DOHH2 (cell line): ENCODE results near the gene RUNX2.

ENCODE experiments used
- EZH2phosphoT487 ChIP-seq: fragments of 200-600 bp; sonication (generic); IDR thresholded peaks from 2 replicates; pipeline ENCODE4 v1.6.1; 2017; ENCODE audit warnings: borderline replicate concordance, mild to moderate bottlenecking, antibody characterized with exemption, low read length, moderate library complexity, mixed read lengths
- TF ChIP-seq, protein P1 (sequence below): fragments of 200-600 bp; sonication (generic); IDR thresholded peaks from one replicate; pipeline ENCODE4 v1.5.1; 2014; ENCODE audit warnings: antibody characterized with exemption, mild to moderate bottlenecking, low read depth, low read length; ENCODE audit not compliant: poor library complexity, severe bottlenecking

DNA sequence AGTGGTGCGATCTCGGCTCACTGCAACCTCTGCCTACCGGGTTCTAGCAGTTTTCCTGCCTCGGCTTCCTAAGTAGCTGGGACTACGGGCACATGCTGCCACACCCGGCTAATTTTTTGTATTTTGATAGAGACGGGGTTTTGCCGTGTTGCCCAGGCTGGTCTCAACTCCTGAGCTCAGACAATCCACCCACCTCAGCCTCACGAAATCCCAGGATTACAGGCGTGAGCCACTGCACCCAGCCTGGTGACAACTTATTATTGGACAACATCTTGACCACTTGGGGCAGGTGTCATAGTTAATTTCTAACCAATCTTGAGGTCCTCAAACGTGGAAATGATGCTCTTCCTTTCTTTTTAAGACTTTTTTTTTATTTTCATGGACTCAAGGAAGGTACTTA is 383.9 kb downstream of the RUNX2 start:
- TF ChIP-seq, protein P1, sequence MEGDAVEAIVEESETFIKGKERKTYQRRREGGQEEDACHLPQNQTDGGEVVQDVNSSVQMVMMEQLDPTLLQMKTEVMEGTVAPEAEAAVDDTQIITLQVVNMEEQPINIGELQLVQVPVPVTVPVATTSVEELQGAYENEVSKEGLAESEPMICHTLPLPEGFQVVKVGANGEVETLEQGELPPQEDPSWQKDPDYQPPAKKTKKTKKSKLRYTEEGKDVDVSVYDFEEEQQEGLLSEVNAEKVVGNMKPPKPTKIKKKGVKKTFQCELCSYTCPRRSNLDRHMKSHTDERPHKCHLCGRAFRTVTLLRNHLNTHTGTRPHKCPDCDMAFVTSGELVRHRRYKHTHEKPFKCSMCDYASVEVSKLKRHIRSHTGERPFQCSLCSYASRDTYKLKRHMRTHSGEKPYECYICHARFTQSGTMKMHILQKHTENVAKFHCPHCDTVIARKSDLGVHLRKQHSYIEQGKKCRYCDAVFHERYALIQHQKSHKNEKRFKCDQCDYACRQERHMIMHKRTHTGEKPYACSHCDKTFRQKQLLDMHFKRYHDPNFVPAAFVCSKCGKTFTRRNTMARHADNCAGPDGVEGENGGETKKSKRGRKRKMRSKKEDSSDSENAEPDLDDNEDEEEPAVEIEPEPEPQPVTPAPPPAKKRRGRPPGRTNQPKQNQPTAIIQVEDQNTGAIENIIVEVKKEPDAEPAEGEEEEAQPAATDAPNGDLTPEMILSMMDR: no peak
- TF ChIP-seq EZH2phosphoT487: no peak
